Karpas-422 (cell line): ENCODE measurements around the gene GPI. TPM values are rescaled to one million over a fixed set of nuclear protein-coding genes. Genes with fewer than 3 reads are reported as not detected.
"Not testable (repeated sequence)": the region's sequence is repeated elsewhere in the genome, so short reads cannot be mapped to it uniquely, and the experiment has no call there.

Experiments
- DNase-seq: peaks from one replicate; pipeline ENCODE4 v3.0.0-alpha.2; 2015
- H2AFZ ChIP-seq: fragments of 200-600 bp; sonication (generic); 2 replicates; pipeline ENCODE4 v1.6.1; 2014; ENCODE audit warnings: antibody characterized with exemption, low read length, mixed read lengths
- H3K27ac ChIP-seq: fragments of 200-600 bp; sonication (generic); 2 replicates; pipeline ENCODE4 v1.5.1; 2014; ENCODE audit warnings: mild to moderate bottlenecking, low read length, moderate library complexity
- H3K27me3 ChIP-seq: fragments of 200-600 bp; sonication (generic); 2 replicates; pipeline ENCODE4 v1.6.1; 2014; ENCODE audit warnings: low read length, mixed read lengths
- H3K36me3 ChIP-seq: fragments of 200-600 bp; sonication (generic); 2 replicates; pipeline ENCODE4 v1.6.1; 2014; ENCODE audit warnings: low read length, mixed read lengths; ENCODE audit not compliant: insufficient read depth
- H3K4me1 ChIP-seq: fragments of 200-600 bp; sonication (generic); 2 replicates; pipeline ENCODE4 v1.6.1; 2014; ENCODE audit warnings: mild to moderate bottlenecking, low read length, mixed read lengths
- H3K4me2 ChIP-seq: fragments of 200-600 bp; sonication (generic); 2 replicates; pipeline ENCODE4 v1.6.1; 2014; ENCODE audit warnings: low read length, low read depth, mild to moderate bottlenecking; ENCODE audit not compliant: poor library complexity, severe bottlenecking
- H3K4me3 ChIP-seq: fragments of 200-600 bp; sonication (generic); 2 replicates; pipeline ENCODE4 v1.5.1; 2014; ENCODE audit warnings: mild to moderate bottlenecking, antibody characterized with exemption, low read length, mixed read lengths
- H3K79me2 ChIP-seq: fragments of 200-600 bp; sonication (generic); 2 replicates; pipeline ENCODE4 v1.6.1; 2014; ENCODE audit warnings: mild to moderate bottlenecking, low read length, mixed read lengths
- H3K9ac ChIP-seq: fragments of 200-600 bp; sonication (generic); 2 replicates; pipeline ENCODE4 v1.6.0; 2014; ENCODE audit warnings: low read length
- H3K9me2 ChIP-seq: fragments of 200-600 bp; sonication (generic), shearing (Covaris generic); replicated peaks from 2 replicates; pipeline ENCODE4 v1.6.0; 2014; ENCODE audit warnings: mild to moderate bottlenecking, low read length, moderate library complexity; ENCODE audit not compliant: insufficient read depth
- H3K9me3 ChIP-seq: fragments of 300-700, 200-600 bp; sonication (generic); 2 replicates; pipeline ENCODE4 v1.6.1; 2014; ENCODE audit warnings: low read length, mixed read lengths
- H4K20me1 ChIP-seq: fragments of 200-600 bp; sonication (generic); 2 replicates; pipeline ENCODE4 v1.6.1; 2014; ENCODE audit warnings: mild to moderate bottlenecking, antibody characterized with exemption, low read length, low read depth; ENCODE audit not compliant: insufficient read depth
- total RNA-seq: library from RNA; depleted of rRNA; stranded (reverse); fragments of >200 nt; shearing (Covaris generic); gene quantifications from 2 replicates; pipeline ENCODE4 v1.2.3, GENCODE V29; 2014; ENCODE audit warnings: low replicate concordance

The GPI gene
- total RNA-seq, 1 experiment from 2014 or later = 219 TPM

GRCh38 chr19:34323433-34324204 is 41.4 kb upstream of the GPI start:
- Histone ChIP-seq H3K27ac (no peak overlapping the region), H3K4me2 (no peak overlapping the region), H3K4me3 (no peak overlapping the region), H3K4me1 (no peaks in the 10 kb centered on the region), H3K79me2 (peaks cover 6% of the 10 kb centered on the region; the same call in 1 of the 2 replicates), H3K9ac (no peak overlapping the region), H3K36me3 (peaks cover 15% of the 10 kb centered on the region; the same call in 1 of the 2 replicates), H3K27me3 (no peaks in the 10 kb centered on the region), H4K20me1 (no peaks in the 10 kb centered on the region), H3K9me2 (no peaks in the 10 kb centered on the region), H2AFZ (no peak overlapping the region), H3K9me3 (no peaks in the 10 kb centered on the region)
- DNase-seq = no peak

- H3K79me2 ChIP-seq = peaks cover 3% of the 10 kb centered on the region; the same call in 1 of the 2 replicates
- no peaks in the 10 kb centered on the region for H3K9me2 ChIP-seq
- H3K4me3 ChIP-seq = no peak overlapping the region
- H3K4me1 ChIP-seq = no peaks in the 10 kb centered on the region
- H3K9me3 ChIP-seq = no peaks in the 10 kb centered on the region
- H3K27me3 ChIP-seq = no peaks in the 10 kb centered on the region
- no peak overlapping the region for H3K4me2 ChIP-seq
- no peak overlapping the region for H3K9ac ChIP-seq
- peaks cover 21% of the 10 kb centered on the region; the same call in 1 of the 2 replicates for H3K36me3 ChIP-seq
- no peak overlapping the region for H2AFZ ChIP-seq
- no peak overlapping the region for H3K27ac ChIP-seq
- no peaks in the 10 kb centered on the region for H4K20me1 ChIP-seq
- no peak for DNase-seq
Observed at GRCh38 chr19:34324320-34324719, 40.7 kb upstream of the GPI start.

GRCh38 chr19:34325181-34325580 is 39.8 kb upstream of the GPI start:
- H3K36me3 ChIP-seq = peaks cover 22% of the 10 kb centered on the region; the same call in 1 of the 2 replicates

GRCh38 chr19:34325981-34326787 is 38.8 kb upstream of the GPI start:
- Histone ChIP-seq H3K9me3 (no peaks in the 10 kb centered on the region), H4K20me1 (no peaks in the 10 kb centered on the region)

More at GRCh38 chr19:34325181-34325580, 39.8 kb upstream of the GPI start:
- Histone ChIP-seq H3K4me1 (no peaks in the 10 kb centered on the region), H3K27me3 (no peaks in the 10 kb centered on the region), H3K9ac (no peak overlapping the region), H3K4me2 (no peak overlapping the region), H3K9me3 (no peaks in the 10 kb centered on the region), H2AFZ (no peak overlapping the region), H4K20me1 (no peaks in the 10 kb centered on the region), H3K79me2 (no peaks in the 10 kb centered on the region), H3K9me2 (no peaks in the 10 kb centered on the region), H3K4me3 (no peak overlapping the region), H3K27ac (no peak overlapping the region)
- DNase-seq = no peak

GRCh38 chr19:34327851-34328250 is 37.1 kb upstream of the GPI start:
- H3K4me3 ChIP-seq = no peak overlapping the region
- no peak overlapping the region for H3K27ac ChIP-seq
- no peak overlapping the region for H2AFZ ChIP-seq
- no peak overlapping the region for H3K4me2 ChIP-seq
- H3K9ac ChIP-seq = no peak overlapping the region
- H3K9me3 ChIP-seq = no peaks in the 10 kb centered on the region
- DNase-seq = no peak
- H3K36me3 ChIP-seq = peaks cover 22% of the 10 kb centered on the region; the same call in 1 of the 2 replicates
- no peaks in the 10 kb centered on the region for H4K20me1 ChIP-seq
- no peaks in the 10 kb centered on the region for H3K79me2 ChIP-seq
- H3K4me1 ChIP-seq = no peaks in the 10 kb centered on the region
- no peaks in the 10 kb centered on the region for H3K27me3 ChIP-seq
- no peaks in the 10 kb centered on the region for H3K9me2 ChIP-seq

More at GRCh38 chr19:34325981-34326787, 38.8 kb upstream of the GPI start:
- Histone ChIP-seq H3K79me2 (no peaks in the 10 kb centered on the region), H2AFZ (no peak overlapping the region), H3K9ac (no peak overlapping the region), H3K4me2 (no peak overlapping the region), H3K4me3 (no peak overlapping the region), H3K27me3 (no peaks in the 10 kb centered on the region), H3K9me2 (no peaks in the 10 kb centered on the region), H3K27ac (no peak overlapping the region), H3K4me1 (no peaks in the 10 kb centered on the region), H3K36me3 (peaks cover 22% of the 10 kb centered on the region; the same call in 1 of the 2 replicates)
- DNase-seq = no peak

GRCh38 chr19:34328982-34329381 is 36.0 kb upstream of the GPI start:
- Histone ChIP-seq H3K9ac (no peak overlapping the region), H3K9me3 (no peaks in the 10 kb centered on the region), H3K79me2 (no peaks in the 10 kb centered on the region), H2AFZ (no peak overlapping the region), H3K9me2 (no peaks in the 10 kb centered on the region), H3K4me2 (no peak overlapping the region), H3K36me3 (peaks cover 22% of the 10 kb centered on the region; the same call in 1 of the 2 replicates), H3K4me1 (no peaks in the 10 kb centered on the region), H3K27me3 (no peaks in the 10 kb centered on the region), H3K4me3 (no peak overlapping the region), H4K20me1 (no peaks in the 10 kb centered on the region), H3K27ac (no peak overlapping the region)
- no peak for DNase-seq

GRCh38 chr19:34330116-34330515 is 34.9 kb upstream of the GPI start:
- no peak for DNase-seq
- Histone ChIP-seq H3K36me3 (peaks cover 22% of the 10 kb centered on the region; the same call in 1 of the 2 replicates), H3K4me1 (no peaks in the 10 kb centered on the region)

GRCh38 chr19:34330596-34330995 is 34.4 kb upstream of the GPI start:
- H3K27ac ChIP-seq, H3K9me3 ChIP-seq, H3K4me3 ChIP-seq, H3K9ac ChIP-seq, H3K9me2 ChIP-seq, DNase-seq, H3K27me3 ChIP-seq, H3K4me2 ChIP-seq, H3K4me1 ChIP-seq, H4K20me1 ChIP-seq, H2AFZ ChIP-seq, H3K79me2 ChIP-seq: not testable (repeated sequence)
- H3K36me3 ChIP-seq = peaks cover 22% of the 10 kb centered on the region; the same call in 1 of the 2 replicates

More at GRCh38 chr19:34330116-34330515, 34.9 kb upstream of the GPI start:
- H3K4me2 ChIP-seq = no peak overlapping the region
- H2AFZ ChIP-seq = no peak overlapping the region
- no peaks in the 10 kb centered on the region for H3K9me2 ChIP-seq
- no peaks in the 10 kb centered on the region for H4K20me1 ChIP-seq
- no peaks in the 10 kb centered on the region for H3K9me3 ChIP-seq
- no peaks in the 10 kb centered on the region for H3K27me3 ChIP-seq
- H3K79me2 ChIP-seq = no peaks in the 10 kb centered on the region
- no peak overlapping the region for H3K4me3 ChIP-seq
- no peak overlapping the region for H3K9ac ChIP-seq
- H3K27ac ChIP-seq = no peak overlapping the region
